Renal cortex interstitium (tissue), 15 donors: ENCODE measurements around the gene CRK. TPM values are rescaled to one million over a fixed set of nuclear protein-coding genes. Genes with fewer than 3 reads are reported as not detected.

ENCODE experiments used
- DNase-seq, 11 donors: peaks; one replicate each; pipeline ENCODE4 v3.0.0-alpha.2; 2013; ENCODE audit warnings: low read depth in 9 of 11, low spot score in 4 of 11; ENCODE audit errors: extremely low read depth in 1 of 11
- long read RNA-seq, 16 experiments: transcript quantifications; one replicate each; lab custom pipeline, GENCODE V29; 2026
- polyA plus RNA-seq, 3 donors: library from polyadenylated mRNA; unstranded; fragments of 120-200 nt; gene quantifications; one replicate each; pipeline ENCODE4 v1.2.1, GENCODE V29; 2013; ENCODE audit not compliant: insufficient read length in 3 of 3

The CRK gene
- polyA plus RNA-seq = 10 to 100 TPM; 55.6 to 63.7 (median 60.4) TPM
- long read RNA-seq, donor 1, transcript CRK-202 (3 exons, 3,675 nt) = minor isoform, 5 of 13 reads
- long read RNA-seq, donor 1, transcript CRK-201 (3 exons, 3,880 nt) = major isoform, 8 of 13 reads
- long read RNA-seq, donor 1, partial matches to known transcripts = 0 of 13 reads
- long read RNA-seq, donor 1, other reads (novel, unspliced or antisense) = 0 of 13 reads
- long read RNA-seq, donor 2, transcript CRK-202 (3 exons, 3,675 nt) = major isoform, 8 of 13 reads
- long read RNA-seq, donor 2, transcript CRK-201 (3 exons, 3,880 nt) = minor isoform, 5 of 13 reads
- long read RNA-seq, donor 2, partial matches to known transcripts = 0 of 13 reads
- long read RNA-seq, donor 2, other reads (novel, unspliced or antisense) = 0 of 13 reads
- long read RNA-seq, donor 3, transcript CRK-201 (3 exons, 3,880 nt) = major isoform, 17 of 33 reads
- long read RNA-seq, donor 3, transcript CRK-202 (3 exons, 3,675 nt) = minor isoform, 16 of 33 reads
- long read RNA-seq, donor 3, partial matches to known transcripts = 0 of 33 reads
- long read RNA-seq, donor 3, other reads (novel, unspliced or antisense) = 0 of 33 reads
- long read RNA-seq, donor 4, transcript CRK-202 (3 exons, 3,675 nt) = major isoform, 11 of 18 reads
- long read RNA-seq, donor 4, transcript CRK-201 (3 exons, 3,880 nt) = minor isoform, 7 of 18 reads
- long read RNA-seq, donor 4, partial matches to known transcripts = 0 of 18 reads
- long read RNA-seq, donor 4, other reads (novel, unspliced or antisense) = 0 of 18 reads
- long read RNA-seq, donor 5 = 0 reads
- long read RNA-seq, donor 6, transcript CRK-201 (3 exons, 3,880 nt) = minor isoform, 9 of 20 reads
- long read RNA-seq, donor 6, transcript CRK-202 (3 exons, 3,675 nt) = major isoform, 11 of 20 reads
- long read RNA-seq, donor 6, partial matches to known transcripts = 0 of 20 reads
- long read RNA-seq, donor 6, other reads (novel, unspliced or antisense) = 0 of 20 reads
- long read RNA-seq, donor 7, transcript CRK-202 (3 exons, 3,675 nt) = minor isoform, 6 of 16 reads
- long read RNA-seq, donor 7, transcript CRK-201 (3 exons, 3,880 nt) = major isoform, 10 of 16 reads
- long read RNA-seq, donor 7, partial matches to known transcripts = 0 of 16 reads
- long read RNA-seq, donor 7, other reads (novel, unspliced or antisense) = 0 of 16 reads
- long read RNA-seq, donor 8 = 0 reads
- long read RNA-seq, donor 9, transcript CRK-201 (3 exons, 3,880 nt) = major isoform, 9 of 16 reads
- long read RNA-seq, donor 9, transcript CRK-202 (3 exons, 3,675 nt) = minor isoform, 7 of 16 reads
- long read RNA-seq, donor 9, partial matches to known transcripts = 0 of 16 reads
- long read RNA-seq, donor 9, other reads (novel, unspliced or antisense) = 0 of 16 reads
- long read RNA-seq, donor 10, transcript CRK-202 (3 exons, 3,675 nt) = major isoform, 12 of 21 reads
- long read RNA-seq, donor 10, transcript CRK-201 (3 exons, 3,880 nt) = minor isoform, 9 of 21 reads
- long read RNA-seq, donor 10, partial matches to known transcripts = 0 of 21 reads
- long read RNA-seq, donor 10, other reads (novel, unspliced or antisense) = 0 of 21 reads
- long read RNA-seq, donor 11, transcript CRK-201 (3 exons, 3,880 nt) = minor isoform, 6 of 14 reads
- long read RNA-seq, donor 11, transcript CRK-202 (3 exons, 3,675 nt) = major isoform, 8 of 14 reads
- long read RNA-seq, donor 11, partial matches to known transcripts = 0 of 14 reads
- long read RNA-seq, donor 11, other reads (novel, unspliced or antisense) = 0 of 14 reads
- long read RNA-seq, donor 12, partial matches to known transcripts = 0 of 6 reads
- long read RNA-seq, donor 12, other reads (novel, unspliced or antisense) = 0 of 6 reads
- long read RNA-seq, donor 13 = 0 reads
- long read RNA-seq, donor 14, transcript CRK-202 (3 exons, 3,675 nt) = minor isoform, 6 of 18 reads
- long read RNA-seq, donor 14, transcript CRK-201 (3 exons, 3,880 nt) = major isoform, 12 of 18 reads
- long read RNA-seq, donor 14, partial matches to known transcripts = 0 of 18 reads
- long read RNA-seq, donor 14, other reads (novel, unspliced or antisense) = 0 of 18 reads
- long read RNA-seq, donor 15, transcript CRK-202 (3 exons, 3,675 nt) = major isoform, 6 of 11 reads
- long read RNA-seq, donor 15, transcript CRK-201 (3 exons, 3,880 nt) = minor isoform, 5 of 11 reads
- long read RNA-seq, donor 15, partial matches to known transcripts = 0 of 11 reads
- long read RNA-seq, donor 15, other reads (novel, unspliced or antisense) = 0 of 11 reads
- long read RNA-seq, donor 16, transcript CRK-201 (3 exons, 3,880 nt) = major isoform, 26 of 59 reads
- long read RNA-seq, donor 16, transcript CRK-202 (3 exons, 3,675 nt) = minor isoform, 24 of 59 reads
- long read RNA-seq, donor 16, partial matches to known transcripts = 9 of 59 reads
- long read RNA-seq, donor 16, other reads (novel, unspliced or antisense) = 0 of 59 reads

GRCh38 chr17:1455797-1456599 is at the start of gene CRK:
TSS of gene CRK (minus strand) at chr17:1456232. CDS start at chr17:1456117, 115 bp downstream.
- DNase-seq = peak; percentile 89 to 97 (median 95)

GRCh38 chr17:1505586-1505985 is 49.6 kb upstream of the CRK start:
- no peak for DNase-seq

GRCh38 chr17:1504866-1505265 is 48.8 kb upstream of the CRK start:
- no peak for DNase-seq

GRCh38 chr17:1503699-1504098 is 47.7 kb upstream of the CRK start:
- DNase-seq = no peak

GRCh38 chr17:1498869-1499268 is 42.8 kb upstream of the CRK start:
- no peak for DNase-seq

- DNase-seq = no peak
These were observed 42.2 kb upstream of the CRK start for GRCh38 chr17:1498233-1498632.

GRCh38 chr17:1497831-1498230 is 41.8 kb upstream of the CRK start:
- DNase-seq = no peak

GRCh38 chr17:1496869-1497268 is 40.8 kb upstream of the CRK start:
- no peak for DNase-seq

- DNase-seq = no peak
These were observed 39.4 kb upstream of the CRK start for GRCh38 chr17:1495265-1495989.

GRCh38 chr17:1494736-1495253 is 38.8 kb upstream of the CRK start:
- DNase-seq = no peak

- no peak for DNase-seq
These were observed 38.2 kb upstream of the CRK start for GRCh38 chr17:1494203-1494602.

- DNase-seq = no peak
These were observed 37.4 kb upstream of the CRK start for GRCh38 chr17:1493291-1493980.

GRCh38 chr17:1492249-1493206 is 36.5 kb upstream of the CRK start, which contains the start of gene MYO1C:
TSS of gene MYO1C (minus strand) at chr17:1492686. CDS start at chr17:1492487, 199 bp downstream.
- no peak for DNase-seq
